EH (cell line): ENCODE data around the gene CGA.
"Not testable (repeated sequence)": the region's sequence is repeated elsewhere in the genome, so short reads cannot be mapped to it uniquely, and the experiment has no call there.

ENCODE experiments used
- DNase-seq: peaks from one replicate; pipeline ENCODE4 v3.0.0-alpha.2; 2015; ENCODE audit warnings: low read depth

CGA gene

DNA sequence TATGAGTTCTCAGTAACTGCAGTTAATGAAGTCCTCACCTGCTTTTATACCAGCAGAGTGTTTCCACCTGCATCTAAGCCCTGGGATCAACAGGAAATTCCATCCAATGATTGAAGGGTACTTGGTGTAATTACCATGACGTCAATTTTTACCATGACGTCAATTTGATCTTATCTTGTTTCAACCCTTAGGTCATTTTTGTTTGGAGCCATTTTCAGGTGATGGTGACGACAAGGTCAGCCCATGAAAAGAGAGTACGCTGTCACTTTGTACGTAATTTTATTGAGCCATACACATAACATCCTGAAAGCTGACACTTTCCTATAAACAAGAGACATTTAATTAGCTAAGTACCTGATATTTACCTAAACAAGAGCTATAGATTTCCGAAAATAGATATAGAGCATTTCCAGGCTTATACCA lies at the start of gene CGA:
TSS of gene CGA (minus strand) at position 20 of the 423 bp plus-strand sequence. CDS start 6,906 bp downstream, outside the sequence.
- no peak for DNase-seq

DNA sequence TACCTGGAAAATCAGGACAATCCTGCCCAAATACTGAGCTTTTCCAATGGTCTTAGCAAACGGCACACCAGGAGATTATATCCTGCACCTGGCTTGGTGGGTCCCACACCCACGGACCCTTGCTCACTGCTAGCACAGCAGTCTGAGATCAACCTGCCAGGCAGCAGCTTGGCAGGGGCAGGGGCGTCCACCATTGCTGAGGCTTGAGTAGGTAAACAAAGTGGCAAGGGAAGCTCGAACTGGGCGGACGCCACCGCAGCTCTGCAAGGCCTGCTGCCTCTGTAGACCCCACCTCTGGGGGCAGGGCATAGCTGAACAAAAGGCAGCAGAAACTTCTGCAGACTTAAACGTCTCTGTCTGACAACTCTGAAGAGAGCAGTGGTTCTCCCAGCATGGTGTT lies 45.0 kb upstream of the CGA start:
- not testable (repeated sequence) for DNase-seq

DNA sequence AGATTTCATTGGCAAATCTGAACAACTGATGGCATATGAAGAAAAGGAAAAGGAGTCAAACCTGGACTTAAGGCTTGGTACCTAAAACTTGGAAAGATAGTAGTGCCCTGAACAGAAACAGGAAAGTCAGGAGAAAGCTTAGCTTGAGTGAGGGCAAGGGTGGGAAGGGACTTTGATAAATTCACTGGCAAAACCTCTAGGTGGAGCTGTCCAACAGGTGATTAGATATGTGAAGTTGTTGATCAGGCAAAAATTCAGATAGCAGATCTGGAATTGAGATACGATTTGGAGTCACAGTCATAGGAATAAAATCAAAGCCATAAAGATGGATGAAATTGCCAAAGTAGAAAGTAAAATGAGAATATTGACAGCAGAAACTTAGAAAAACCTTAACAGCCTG lies 44.3 kb upstream of the CGA start:
- peak; percentile 69 for DNase-seq

DNA sequence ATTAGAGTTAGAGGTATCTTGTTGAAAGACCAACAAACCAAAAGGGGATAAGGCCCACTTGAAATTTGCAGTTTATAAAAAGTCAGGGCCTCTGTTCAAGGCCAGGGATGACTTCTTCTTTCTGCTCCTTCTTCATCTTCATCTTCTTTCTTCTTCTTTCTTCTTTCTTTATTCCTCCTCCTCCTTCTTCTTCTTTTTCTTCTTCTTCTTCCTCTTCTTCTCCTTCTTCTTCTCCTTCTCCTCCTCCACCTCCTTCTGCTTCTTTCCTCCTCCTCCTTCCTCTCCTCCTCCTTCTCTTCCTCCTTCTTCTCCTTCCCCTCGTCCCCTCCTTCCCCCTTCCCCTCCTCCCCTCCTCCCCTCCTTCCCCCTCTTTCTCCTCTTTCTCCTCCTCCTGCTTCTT lies 42.1 kb upstream of the CGA start:
- no peak for DNase-seq

DNA sequence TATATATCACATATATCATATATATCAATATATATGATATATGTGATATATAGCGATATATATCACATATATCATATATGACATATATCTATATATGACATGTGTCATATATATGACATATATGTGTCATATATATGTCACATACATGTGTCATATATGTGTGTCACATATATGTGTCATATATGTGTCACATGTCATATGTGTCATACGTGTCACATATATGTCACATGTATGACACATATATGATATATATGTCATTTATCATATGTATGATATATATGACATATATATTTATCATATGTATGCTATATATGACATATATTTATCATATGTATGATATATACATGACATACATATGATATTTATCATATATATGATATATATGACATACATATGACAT lies 32.8 kb upstream of the CGA start:
- no peak for DNase-seq

DNA sequence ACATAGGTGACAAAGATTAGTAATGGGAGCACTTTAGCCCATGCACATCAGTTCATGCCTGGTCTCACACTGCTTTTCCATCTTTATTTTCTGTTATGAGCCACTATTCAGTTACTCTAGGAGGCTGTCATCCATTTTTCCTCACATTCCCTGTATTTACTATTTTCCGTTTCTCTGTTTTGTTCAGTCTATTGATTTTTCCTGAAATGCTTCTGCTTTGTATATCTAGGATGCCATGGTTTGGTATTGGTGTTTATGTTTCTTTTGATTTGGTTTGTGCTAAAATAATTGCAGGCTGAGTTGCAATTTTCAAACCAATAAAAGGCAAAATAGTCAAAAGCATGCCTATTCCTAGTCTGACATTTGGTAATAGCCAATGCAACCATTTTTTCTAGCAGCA lies 31.6 kb upstream of the CGA start:
- no peak for DNase-seq

DNA sequence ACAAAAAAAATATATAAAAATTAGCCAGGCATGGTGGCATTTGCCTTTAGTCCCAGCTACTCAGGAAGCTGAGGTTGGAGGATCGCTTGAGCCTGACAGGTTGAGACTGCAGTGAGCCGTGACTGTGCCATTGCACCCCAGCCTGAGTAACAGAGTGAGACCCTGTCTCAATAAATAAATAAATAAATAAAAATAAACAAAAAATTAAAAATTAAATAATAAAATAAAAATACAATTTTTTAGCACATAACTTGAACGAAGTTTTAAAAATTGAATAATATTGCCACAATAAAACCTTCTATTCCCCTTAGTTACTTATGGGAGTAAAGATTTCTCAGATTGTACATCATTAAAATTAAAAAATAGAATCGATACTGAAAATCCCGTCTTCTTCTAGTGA lies 29.2 kb upstream of the CGA start:
- DNase-seq: no peak

DNA sequence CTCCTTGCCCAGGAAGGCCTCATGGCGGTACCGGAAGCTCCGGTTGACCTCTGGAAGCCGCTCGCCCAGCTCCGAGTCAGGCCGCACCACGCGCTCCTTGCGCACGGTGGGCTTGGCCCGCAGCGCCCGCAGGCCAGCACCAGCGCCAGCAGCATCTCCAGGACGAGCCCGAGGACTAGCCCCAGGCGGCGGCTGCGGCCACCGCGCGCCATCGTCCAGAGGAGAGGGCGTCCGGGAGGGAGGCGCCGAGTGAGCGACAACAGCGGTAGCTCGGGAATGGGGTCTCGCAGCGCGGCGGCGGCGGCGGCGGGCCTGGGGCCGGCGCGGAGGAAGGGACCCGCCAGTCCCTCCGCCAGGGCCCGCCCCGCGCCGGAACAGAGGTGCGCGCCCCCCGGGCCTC lies 27.6 kb upstream of the CGA start:
- no peak for DNase-seq

DNA sequence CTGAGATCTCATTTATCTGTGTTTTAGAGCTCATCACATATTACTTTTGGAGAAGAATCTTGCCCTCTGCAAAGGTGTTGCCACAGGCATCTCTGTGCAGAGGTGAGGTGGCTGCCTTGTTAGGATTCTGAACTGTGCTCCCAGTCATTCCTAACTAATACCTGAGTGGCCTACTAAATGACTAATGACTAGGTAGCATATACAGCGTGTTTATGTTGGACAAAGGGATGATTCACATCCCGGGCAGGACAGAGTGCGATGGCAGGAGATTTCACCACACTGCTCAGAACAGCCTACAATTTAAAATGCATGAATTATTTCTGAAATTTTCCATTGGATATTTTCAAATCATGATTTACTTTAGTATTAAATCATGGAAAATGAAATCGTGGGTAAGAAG lies 23.1 kb upstream of the CGA start:
- no peak for DNase-seq

DNA sequence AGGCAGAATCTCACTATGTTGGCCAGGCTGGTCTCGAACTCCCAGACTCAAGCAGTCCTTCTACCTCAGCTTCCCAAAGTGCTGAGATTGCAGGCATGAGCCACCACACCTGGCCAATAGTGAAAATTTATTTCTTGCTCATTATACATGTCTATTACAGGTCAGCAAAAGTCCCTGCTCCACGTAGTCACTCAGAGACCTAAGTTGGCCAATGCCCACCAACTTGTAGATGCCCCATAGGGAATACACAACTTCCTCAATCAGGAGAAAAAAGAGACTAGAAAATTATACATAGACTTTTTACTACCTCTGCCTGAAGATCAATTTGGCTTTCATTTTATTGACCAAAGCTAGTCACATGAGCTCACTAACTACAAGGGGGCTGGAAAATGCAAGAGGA lies 22.0 kb upstream of the CGA start:
- no peak for DNase-seq

DNA sequence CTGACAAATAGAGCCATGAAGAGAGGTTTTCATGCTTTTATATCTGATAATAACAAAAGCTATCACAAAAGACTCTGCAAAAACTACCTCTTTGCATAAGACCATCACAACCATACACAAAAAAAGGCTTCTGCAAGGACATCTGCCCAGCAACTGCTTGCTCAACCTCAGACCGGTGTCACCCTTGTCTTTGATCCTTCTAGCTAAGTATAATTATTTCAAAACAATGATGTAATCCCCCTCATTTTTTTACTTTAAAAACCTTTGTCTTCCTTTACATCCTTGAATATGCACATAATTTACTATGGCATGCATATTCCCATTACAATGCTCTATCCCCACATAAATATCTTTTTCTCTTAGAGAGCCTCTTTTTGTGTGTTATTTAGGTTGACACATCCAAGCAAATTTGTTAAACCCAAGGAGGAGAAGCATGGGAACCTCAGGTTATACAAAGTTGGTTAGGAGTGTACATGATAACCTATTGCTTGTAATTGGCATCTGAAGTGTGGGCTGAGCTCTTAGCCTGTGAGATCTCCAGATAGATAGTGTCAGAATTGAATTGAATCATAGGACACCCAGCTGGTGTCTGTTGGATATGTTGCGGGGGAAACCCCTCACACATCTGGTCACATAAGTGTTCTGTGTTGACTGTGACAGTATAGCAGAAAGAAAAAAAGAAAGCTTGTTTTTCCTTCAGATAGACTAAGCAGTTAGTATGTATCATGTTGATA lies 20.7 kb upstream of the CGA start:
- DNase-seq: no peak

DNA sequence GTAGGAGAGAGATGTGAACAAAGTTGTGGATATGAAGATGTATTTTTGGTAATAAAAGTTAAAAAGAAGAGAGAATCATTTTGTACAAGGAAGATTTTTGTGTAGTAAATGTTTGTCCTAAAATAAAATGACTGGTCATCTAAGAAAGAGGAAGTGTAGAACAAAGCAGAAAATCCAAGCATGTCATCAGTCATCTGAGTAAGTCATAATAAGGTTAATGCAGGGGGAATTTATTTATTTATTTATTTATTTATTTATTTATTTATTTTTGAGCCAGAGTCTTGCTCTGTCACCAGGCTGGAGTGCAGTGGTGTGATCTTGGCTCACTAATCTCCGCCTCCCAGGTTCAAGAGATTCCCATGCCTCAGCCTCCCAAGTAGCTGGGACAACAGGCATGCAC lies 15.7 kb upstream of the CGA start:
- no peak for DNase-seq

DNA sequence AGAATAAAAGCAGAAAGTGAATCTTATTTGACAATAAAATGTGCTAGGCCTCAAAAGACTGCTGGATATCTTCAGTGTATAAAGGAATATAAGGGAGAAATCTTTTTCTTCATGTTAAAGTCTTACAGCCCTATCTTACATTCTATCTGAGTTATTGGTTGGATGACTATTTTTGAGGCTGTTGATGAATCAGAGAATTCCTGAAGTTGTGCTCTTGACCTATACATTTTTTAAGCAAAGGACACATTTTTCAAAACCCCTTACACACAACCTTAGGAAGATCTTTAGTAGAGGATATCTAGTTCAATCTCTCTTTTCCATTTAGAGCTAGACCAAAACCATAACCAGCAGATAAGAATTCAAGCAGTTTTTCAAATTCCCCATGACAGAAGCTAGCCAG lies 10.9 kb upstream of the CGA start:
- peak; percentile 88 for DNase-seq

DNA sequence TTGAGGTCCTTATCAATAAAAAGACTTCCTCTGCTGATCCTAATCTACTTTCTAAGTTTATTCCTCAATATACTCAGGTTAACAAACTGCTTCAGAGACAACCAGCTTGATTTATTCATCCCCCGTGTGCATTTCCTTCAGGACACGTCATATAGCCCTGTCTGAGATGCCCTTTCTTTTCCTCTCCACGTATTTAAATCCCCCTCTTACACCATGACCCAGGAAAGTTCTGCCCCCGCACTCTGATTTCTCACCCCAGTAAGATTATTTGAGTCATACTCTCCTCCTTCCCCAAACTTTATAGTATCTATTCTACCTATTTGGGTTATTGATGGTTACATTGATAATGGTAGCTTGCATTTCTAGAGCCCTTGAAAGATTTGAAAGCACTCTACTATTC lies 9.8 kb upstream of the CGA start:
- no peak for DNase-seq

DNA sequence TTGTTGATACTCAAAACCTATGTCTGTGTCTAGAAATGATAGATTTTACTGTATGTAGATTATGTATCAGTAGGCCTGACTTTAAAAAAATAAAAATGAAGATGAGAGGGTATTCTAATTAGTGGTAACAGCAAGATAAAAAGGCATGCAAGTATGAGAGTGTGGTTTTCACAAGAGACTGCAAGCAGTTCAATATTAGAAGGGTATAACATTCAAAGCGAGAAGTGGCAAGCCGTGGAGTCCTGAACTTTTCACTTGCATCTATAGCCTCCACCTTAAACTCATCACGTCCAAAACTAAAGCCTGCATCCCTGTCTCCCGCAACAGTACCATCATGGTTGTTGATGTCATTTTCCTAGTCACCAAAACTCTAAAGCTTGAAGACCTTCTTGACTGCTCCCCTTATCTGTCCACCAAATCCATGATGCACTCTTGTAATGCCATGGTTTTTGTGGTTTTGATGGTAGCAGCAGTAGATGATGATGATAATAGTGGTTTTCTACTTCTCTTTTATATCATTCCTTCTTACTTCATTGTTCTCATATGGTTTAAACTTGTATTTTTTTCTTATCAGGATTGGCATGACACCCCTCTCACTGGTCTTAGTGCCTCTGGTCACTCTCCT lies 9.2 kb upstream of the CGA start:
- DNase-seq: peak; percentile 17

DNA sequence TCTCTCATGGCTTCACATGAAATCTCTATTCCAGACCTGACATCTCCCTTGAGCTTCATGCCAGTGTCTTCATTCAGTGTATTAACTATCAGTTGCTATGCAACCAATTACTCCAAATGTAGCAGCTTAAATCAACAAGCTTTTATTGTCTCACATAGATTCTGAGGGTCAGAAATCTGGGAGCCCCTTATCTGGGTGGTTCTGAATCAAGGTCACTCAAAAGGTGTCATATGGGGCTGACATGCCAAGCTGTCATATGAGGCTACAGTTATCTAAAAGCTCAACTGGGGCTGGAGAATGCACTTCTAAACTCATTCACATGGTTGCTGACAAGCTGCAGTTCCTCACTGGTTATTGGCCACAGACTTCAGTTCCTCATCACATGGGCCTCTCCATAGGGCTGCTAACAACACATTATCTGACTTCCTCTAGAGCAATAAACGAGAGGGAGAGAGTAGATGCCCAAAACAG lies 7.3 kb upstream of the CGA start:
- DNase-seq: no peak

DNA sequence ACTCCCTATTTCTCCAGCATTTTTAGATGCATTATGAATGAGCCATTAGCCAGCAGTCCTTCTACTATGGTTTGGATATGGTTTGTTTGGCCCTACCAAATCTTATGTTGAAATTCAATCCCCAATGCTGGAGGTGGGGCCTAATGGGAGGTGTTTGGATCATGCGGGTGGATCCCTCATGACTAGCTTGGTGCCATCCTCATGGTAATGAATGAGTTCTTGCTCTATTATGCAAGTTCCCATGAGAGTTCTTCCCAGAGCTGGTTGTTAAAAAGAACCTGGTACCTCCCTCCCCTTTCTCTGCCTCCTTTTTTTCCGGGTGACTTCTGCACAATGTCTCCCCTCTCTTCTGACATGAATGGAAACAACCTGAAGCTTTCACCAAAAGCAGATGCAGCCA lies 6.2 kb upstream of the CGA start:
- DNase-seq: no peak

DNA sequence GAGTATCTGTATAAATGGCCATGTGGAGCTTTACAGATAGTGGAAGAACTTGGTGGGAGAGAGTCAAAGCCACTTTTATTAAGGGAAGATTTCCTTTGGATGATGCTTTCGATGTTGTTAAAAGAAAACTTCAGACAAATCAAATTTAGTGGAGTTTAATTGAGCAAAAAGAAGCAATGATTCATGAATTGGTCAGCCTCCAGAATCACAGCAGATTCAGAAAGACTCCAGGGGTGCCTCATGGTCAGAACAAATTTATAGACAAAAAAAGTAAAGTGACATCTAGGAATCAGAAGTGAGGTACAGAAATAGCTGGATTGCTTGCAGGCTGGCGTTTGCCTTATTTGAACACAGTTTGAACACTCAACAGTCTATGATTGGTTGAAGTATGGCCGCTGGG lies 5.3 kb upstream of the CGA start:
- peak; percentile 75 for DNase-seq

DNA sequence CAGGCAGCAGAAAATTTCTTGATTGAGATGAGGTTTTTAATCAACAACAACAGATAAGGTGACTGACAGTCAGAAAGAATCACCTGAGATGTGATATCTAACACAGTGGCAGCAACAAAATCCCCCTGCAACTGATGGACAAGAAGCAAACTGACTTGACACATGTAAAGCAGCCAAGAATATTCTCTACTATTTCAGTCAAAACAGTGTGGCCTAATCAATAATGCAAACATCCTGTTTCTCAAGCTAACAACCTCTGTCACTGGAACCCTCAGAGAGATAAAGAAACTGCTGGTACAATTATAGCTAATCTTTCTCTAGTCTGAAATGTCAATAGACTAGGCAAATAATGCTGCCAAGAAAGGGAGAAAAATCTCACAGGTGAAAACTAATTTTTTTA lies 4.6 kb upstream of the CGA start:
- DNase-seq: no peak

DNA sequence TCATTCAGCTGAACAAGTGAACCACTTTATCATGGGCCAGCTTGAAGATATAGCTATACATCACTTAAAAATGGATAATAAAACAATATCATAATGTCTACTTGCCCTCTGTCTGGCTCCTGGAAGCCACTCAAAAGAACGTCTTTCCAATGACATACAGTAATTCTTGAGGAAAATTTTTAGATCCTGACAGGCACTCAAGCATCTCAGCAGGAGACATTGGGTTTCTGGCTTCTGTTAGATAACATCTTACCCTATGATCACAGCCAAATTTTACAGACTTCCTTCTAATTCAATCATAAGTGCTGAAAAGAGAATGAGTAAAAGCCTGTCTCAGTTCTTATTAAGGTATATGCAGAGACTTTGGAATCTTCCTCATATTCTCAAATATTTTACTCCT lies 330 bp downstream of the CGA start:
- DNase-seq: peak; percentile 78

DNA sequence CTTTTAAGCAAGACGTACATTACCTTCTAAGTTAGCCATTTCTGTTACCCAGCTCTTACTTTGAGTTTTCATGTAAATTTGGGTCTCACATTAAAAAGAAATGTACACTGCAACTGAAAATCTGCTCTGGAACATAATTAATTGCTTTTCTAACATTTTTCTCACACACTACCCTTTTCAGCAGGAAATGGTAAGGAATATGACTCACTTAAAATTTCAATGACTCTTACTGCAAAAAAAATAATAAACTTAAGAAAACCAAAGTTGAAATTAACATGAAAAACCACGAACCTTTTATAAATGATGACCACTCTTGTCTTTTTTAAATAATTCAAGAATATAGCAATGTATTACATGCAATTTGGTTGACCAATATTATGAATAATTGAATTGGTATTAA lies 1.3 kb downstream of the CGA start:
- peak; percentile 81 for DNase-seq

DNA sequence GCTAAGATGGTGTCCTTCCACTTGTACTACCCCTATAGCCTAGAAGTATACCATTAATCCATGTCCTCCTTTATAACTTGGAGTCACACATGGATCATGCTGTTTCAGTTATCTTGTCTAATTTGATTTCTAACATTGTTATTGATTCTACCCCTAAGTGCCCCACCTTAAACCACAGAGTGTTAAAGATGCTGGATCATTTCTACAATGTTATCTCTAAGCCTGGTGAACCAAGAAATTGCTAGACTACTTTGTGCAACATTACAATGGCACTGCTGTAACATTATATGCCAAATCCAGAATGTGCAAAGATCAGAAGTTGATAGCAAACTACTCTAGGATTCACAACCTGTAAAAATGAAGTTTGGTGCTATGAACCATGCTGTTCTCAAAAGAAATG lies 1.7 kb downstream of the CGA start:
- DNase-seq: no peak

DNA sequence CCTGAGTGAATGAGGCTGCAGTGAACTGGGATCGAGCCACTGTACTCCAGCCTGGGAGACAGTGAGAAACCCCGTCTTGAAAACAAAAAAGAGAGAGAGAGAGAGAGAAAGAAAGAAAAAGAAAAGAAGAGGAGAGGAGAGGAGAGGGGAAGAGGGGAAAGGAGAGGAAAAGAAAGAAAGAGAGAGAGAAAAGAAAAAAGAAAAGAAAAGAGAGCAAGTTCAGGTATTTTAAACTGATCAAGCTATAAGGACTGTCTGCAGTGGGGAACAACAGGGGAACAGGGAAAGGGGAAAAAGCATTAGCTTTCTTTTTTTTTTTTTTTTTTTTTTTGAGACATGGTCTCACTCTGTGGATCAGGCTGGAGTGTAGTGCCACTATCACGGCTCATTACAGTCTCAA lies 2.5 kb downstream of the CGA start:
- no peak for DNase-seq

DNA sequence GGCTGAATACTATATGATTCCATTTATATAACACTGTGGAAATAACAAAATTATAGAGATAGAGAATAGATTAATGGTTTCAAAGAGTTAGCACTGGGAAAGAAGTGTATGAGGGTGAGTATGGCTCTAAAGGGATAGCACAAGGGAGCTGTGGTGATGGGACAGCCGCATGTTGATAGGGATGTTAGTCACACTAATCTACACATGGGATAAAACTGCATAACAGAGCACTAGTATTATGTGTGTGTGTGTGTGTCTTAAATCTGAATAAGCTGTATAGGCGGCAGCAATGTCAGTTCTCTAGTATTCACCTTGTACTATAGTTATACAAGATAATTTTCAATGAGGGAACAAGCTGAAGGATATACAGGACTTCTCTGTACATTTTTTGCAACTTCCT lies 5.8 kb downstream of the CGA start:
- DNase-seq: no peak
